SKM-1 treated with dmso at 0.1 percent for 144 hours (cell line): ENCODE results near the gene GFI1B.
"Not testable (repeated sequence)": the region's sequence is repeated elsewhere in the genome, so short reads cannot be mapped to it uniquely, and the experiment has no call there.

Experiments
- DNase-seq: peaks from one replicate; lab custom pipeline; 2025; ENCODE audit not compliant: unreplicated experiment; lab: John Stamatoyannopoulos, UW

GFI1B gene

DNA sequence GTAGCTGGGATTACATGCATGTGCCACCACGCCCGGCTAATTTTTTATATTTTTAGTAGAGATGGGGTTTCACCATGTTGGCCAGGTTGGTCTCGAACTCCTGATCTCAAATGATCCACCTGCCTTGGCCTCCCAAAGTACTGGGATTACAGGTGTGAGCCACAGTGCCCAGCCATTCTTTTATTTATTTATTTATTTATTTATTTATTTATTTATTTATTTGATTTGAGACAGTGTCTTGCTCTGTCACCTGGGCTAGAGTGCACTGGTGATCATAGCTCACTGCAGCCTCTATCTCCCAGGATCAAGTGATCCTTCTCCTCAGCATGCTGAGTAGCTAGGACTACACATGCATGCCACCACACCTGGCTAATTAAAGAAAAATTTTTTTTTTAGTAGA is 10.6 kb upstream of the GFI1B start:
- DNase-seq = not testable (repeated sequence)

DNA sequence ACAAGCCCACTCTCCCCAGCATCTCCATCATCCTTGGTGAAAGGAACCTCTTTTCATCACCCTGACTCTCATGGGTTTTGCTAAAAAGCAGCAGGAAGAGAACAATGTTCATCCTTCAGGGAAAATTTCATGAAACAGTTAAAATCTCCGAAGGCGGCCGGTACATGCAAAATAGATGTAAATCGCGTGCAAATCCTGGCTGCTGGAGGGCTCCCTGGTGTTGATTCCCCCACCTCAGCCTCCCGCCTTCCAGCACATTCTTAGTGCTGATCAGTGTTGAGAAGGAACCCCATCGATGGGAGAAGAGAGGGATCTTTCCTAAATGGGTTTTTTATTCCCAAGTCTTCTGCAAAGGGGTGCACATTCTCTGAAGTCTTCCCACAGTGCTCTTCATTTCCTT is 8.7 kb upstream of the GFI1B start:
- no peak for DNase-seq

DNA sequence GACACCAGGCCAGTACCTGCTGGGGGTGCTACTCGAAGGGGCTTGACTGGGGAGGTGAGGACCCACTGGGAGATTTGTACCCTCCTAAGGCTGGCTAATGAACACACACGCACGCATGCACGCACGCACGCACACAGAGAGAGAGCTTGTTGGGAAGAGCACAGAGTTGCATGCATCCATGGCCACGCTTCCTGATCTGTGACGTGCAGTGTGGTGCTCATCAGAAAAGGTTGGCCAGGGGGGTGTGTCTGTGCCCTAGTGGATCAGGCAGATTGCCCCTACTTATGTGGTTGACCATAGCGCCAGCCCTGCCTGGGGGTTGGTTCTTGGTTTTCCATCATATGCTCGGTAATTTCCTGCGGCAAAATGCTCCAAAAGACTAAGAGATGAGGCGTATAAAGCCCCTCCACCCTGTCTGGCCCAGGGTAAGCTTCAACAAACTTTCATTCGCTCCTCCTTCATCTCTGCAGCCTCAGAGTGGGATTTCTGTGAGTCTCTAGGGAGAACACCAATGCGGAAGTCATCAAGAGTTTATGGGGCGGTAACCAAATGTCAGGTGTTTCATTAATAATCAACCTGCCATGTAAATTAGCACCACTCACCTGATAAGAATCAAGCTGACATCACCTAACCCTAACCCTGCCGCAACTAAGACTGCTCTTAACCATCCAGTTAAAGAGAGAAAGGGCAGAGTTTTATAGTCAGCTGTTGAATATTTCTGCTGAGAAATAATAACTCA is 8.0 kb upstream of the GFI1B start:
- DNase-seq = no peak

DNA sequence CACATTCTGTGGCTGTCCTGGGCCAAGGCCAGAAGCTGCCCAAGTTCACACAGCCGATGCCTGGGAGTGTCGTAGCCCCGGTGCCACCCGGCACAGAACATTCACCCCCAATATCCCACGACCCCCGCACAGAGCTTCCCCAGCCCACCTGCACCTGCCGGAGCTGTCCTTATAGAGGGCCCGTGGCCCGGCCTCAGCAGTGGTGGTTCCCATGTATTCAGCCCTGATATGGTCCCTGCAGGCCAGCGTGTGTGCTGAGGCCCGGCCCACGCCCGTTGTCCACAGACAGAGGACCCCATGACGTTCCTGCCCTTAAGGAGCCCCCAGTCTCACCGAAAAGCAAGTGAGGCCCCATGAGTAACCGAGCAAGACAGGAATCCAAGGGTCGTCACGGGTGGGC is 5.3 kb upstream of the GFI1B start:
- no peak for DNase-seq

DNA sequence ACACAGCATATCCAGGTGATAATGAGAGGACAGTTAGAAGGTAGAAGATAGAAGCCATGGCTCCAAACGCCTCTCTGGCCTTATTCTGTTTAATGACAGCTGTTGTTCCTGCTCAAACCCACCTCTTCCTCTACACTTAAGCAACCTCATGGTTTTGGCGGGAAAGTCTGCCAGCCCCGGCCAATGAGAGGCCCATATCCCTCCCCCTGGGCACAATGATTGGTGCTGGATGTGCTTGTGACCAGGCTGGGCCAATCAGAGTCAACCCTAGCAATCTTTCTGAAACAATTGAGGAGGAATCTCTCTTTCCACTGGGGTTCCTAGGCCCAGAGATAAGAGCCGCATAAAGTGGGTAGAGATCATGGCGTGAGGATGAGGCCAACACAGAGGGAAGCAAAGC is 4.8 kb upstream of the GFI1B start:
- DNase-seq = no peak

DNA sequence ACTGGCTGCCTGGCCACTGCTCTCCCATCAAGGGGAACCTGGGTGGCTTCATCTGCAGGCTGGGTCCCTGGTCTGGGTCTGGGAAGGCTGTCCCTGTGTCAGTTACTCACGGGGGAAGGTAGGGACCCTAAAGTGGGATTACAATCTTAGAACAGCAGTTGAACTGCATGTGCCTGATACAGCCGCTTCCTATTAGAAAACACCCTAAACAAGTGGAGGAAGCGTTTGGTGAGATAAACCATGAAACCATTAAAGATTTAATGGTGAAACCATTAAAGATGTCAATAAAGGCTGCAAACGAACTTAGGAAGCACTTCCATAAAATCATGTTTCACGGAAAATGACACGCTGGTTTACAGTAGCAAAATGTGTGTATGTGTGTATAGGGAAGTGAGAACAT is 2.5 kb upstream of the GFI1B start:
- DNase-seq = no peak

DNA sequence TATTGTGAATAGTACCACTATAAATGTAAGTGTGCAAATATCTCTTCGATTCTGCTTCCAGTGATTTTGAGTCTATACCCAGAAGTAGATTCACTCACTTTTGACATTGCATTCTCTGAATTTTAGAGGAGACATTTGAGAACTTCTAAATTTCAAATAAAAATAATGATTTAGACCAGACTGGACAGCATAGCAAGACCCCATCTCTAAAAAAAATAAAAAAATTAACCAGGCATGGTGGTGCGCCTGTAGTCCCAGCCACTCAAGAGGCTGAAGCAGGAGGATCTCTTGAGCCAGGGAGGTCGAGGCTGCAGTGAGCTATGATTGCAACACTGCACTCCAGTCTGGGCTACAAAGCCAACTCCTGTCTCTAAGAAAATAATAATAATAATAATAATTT is 1.9 kb upstream of the GFI1B start:
- DNase-seq = no peak

DNA sequence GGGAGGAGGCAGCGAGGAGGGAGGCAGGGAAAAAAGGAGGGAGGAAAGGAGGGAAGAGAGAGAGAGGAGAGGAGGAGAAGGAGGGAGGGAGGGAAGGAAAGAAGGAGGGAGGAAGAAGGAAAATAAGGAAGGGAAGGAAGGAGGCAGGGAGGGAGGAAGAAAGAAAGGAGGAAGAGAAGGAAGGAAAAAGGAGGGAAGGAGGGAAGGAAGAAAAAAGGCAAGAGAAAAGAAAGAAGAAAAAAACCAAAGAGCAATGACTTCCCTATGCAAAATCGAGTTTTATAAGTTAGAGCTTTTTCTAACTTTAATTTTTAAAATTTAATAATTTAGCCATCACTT is 413 bp upstream of the GFI1B start:
- no peak for DNase-seq

DNA sequence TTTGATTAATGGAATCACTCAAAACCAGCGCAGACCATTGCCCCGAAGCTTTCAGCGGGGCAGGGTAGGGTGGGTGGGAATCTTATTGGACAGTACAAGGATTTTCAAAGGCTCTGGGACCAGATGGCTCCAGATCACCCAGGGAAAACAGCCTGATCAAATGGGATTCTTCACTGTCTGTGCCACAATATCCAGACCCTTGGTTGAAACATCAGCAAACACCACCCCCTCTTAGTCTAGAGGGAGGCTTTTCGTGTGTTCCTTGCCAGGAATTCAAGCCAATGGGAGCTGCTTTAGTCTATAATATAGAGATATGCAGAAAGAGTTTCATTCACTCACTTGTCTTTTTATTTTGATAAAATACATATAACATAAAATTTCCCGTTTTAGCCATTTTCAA is 1.7 kb downstream of the GFI1B start:
- no peak for DNase-seq

DNA sequence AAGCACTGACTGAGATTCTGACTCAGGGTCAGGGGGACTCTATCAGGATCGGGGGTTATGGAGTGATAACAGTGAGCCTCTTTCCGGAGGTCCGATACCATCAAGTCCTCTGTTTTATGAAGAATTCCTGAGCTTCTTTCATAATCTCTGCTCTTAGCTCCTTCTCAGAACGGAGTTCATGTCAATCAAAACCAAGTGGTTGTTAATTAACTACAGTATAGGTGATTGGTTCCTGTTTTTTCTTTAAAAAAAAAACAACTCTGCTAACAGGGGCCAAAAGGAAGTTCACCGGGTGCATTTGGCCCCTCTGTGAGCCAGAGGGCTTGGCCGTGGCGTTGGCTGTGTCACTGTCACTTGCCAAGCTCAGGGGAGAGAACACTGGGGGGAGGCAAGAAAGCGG is 4.0 kb downstream of the GFI1B start:
- DNase-seq = peak; percentile 38

DNA sequence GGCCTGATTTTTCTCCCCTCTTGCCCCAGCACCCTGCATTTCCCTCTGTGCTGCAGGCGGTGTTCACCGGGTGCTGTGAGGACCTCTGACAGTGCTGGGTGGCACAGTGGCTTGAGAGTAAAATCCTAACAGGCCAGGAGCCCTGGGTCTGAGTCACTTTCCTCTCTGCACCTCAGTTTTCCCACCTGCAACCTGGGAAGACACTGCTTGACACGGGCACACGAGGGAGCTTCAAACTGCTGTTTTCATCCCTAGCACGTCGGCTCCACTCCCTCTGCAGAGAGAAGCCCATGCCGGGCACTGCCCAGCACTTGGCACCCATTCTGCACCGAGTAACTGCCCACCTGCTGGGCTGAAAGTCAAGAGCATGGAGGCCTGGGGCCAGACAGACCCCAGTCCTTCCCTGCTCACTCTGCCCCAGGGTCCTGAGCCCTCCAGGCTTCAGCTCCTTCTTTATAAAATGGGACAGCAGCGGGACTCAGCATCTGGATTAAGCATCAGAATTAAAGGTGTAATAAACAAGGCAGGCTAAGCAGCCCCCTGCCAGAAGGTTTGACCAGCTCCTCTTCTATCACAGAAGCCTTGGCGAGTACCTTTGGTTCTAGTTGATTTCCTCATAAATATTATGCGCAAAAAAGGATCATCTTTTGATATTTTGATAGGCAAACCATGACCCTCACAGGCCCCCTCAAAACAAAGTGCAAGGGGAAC is 5.2 kb downstream of the GFI1B start:
- DNase-seq = no peak

DNA sequence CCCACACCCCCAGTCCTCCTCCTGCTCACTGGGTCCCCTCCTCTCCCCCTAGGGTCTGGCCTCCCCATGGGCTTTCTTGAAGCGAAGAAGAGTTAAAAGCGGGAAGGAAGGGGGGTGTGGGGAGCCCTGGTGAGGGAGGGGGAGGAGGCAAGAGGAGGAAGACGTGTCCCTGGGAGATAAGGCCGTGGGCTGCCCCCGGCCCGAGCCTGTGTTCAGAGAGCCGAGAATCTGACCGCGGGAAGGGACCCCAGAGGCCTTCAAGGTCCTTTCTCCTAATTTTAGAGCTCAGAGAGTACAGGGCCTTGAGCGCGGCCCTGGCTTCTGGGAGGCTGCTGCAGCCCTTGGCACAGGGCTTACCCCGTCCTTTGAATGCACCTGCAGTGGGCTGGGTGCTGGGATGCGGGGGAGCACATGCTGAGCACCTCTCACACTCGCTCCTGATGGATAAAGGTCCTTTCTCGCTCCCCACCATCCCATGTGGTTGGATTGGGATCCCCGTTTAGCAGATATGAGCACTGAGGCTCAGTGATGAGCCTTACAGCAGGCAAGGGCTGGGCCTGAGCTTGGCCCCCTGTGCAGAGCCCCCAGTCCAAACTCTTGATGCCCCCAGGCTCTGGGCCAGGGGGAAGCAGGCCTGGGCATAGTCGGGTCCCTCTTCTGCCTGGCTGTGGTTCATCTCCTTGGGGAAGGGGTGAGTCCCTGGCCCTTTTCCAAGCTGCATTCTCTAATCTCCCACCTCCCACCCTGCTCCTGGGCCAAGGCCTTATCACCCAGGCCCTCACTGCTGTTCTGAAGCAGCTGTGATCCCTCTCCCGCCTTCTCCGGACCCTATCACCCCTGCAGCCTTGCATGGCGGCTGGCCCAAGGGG is 5.9 kb downstream of the GFI1B start:
- DNase-seq = no peak

DNA sequence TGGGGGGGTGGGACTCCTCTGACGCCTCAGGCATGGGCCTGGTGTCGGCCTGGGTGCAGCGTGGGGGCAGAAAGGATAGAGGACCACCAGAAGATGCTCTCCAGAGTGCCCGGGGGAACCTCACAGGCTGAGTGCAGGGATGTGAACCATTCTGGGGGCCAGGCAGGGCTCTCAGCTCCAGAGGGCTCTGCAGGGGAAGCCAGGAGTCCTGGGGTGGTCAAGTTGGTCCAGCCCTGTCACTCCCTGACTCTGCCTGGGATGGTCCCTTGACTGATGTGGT is 6.5 kb downstream of the GFI1B start:
- no peak for DNase-seq

DNA sequence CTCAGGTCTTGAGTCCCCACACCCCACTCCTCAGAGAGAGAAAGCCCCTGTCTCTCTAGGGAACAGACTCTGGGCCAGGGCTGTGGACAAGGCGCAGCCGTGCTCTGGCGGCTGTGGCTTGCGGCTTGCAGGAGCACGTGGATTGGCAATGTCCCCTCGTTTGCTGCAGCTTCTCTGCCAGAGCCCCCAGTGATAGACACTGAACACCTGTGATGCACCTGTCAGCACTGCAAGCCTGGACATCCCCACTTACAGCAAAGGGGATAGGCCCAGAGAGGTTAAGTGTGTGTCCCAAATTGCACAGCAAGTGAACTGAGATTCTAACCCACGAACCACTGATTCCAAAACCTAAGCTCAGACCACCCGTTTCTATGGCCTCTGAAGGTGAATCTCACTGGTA is 7.0 kb downstream of the GFI1B start:
- no peak for DNase-seq

DNA sequence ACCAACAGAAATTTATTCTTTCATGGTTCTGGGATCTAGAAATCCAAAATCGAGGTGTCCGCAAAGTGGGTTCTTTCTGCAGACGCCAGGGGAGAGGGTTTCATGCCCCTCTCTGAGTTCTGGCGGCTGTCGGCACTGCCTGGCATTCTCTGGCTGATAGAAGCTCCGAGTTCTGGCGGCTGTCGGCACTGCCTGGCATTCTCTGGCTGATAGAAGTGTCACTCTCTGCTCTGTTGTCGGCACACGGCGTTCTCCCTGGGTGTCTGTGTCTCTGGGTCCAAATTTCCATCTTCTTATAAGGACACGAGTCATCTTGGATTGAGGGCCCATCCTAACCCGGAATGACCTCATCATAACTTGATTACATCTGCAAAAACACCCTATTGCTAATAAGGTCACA is 7.6 kb downstream of the GFI1B start:
- no peak for DNase-seq

DNA sequence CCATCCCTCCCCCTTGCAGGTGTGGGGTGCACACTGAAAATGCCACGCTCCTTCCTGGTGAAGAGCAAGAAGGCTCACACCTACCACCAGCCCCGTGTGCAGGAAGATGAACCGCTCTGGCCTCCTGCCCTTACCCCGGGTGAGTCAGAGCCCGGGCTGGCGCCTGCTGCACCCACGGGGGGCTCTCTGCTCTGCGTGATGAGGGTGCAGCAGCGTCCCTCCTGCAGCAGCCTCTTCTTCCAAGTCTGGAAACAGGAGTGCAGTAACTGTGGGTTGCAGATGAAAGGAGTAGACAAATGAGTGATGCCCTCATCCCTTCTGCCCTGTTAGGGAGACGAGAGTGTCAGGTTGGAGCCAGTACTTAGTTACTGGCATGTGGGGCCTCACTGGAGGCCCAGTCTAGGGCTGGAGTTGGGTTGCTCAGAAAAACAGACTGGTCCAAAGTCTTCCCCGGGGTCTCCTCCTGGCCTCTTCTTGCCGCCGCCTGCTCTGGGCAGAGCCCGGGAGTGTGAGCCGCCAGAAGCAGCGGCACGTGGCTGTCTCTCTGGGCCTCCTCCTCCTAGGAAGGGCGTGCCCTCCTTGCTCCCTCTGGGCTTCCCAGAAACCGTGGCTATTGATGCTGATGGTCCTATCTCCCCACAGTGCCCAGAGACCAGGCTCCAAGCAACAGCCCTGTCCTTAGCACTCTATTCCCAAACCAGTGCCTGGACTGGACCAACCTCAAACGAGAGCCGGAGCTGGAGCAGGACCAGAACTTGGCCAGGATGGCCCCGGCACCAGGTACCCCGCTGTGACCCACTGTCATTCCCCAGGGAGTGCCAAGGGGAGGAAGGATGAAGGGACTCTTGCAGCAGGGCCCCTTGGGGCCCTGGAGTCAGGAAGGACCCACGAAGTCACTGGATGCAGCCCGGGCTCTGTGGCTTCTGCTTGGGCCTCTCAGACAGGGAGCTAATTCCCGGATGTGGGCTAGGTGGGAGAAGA is 8.4 kb downstream of the GFI1B start:
- no peak for DNase-seq

DNA sequence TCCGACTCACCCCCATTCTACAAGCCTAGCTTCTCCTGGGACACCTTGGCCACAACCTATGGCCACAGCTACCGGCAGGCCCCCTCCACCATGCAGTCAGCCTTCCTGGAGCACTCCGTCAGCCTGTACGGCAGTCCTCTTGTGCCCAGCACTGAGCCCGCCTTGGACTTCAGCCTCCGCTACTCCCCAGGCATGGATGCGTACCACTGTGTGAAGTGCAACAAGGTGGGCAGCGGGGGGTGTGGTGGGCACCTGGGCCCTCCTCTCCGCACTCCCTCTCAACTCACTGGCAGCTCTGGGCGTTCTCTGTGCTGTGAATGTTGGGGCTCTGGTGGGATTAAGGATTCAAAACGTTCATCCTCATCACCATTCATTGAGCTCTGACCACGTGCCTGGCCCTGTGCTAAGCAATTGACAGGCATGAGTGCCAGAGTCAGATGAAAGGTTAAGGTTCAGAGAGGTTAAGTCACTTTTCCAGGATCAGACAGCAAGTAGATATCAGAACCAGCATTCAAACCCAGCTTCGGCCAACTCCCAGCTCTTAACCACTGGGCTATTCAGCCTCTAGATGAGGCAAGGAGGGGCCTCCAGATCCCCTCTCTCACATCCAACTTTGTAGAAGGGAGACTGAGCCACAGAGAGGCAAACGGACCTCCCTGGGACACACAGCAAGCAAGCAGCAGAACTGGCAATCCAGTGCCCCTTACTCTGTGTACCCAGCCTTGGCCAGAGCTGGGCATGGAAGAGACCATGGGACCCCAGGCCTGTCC is 9.9 kb downstream of the GFI1B start:
- DNase-seq = no peak

DNA sequence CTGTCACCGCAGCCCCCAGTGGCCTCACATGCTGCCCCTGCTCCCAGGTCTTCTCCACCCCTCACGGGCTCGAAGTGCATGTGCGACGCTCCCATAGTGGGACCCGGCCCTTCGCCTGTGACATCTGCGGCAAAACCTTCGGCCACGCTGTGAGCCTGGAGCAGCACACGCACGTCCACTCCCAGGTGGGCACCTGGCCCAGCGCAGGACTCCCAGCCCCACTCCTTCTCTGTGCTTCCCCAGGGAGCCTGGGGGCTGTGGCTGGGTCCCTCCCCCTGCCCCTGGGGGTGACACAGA is 10.5 kb downstream of the GFI1B start:
- no peak for DNase-seq

DNA sequence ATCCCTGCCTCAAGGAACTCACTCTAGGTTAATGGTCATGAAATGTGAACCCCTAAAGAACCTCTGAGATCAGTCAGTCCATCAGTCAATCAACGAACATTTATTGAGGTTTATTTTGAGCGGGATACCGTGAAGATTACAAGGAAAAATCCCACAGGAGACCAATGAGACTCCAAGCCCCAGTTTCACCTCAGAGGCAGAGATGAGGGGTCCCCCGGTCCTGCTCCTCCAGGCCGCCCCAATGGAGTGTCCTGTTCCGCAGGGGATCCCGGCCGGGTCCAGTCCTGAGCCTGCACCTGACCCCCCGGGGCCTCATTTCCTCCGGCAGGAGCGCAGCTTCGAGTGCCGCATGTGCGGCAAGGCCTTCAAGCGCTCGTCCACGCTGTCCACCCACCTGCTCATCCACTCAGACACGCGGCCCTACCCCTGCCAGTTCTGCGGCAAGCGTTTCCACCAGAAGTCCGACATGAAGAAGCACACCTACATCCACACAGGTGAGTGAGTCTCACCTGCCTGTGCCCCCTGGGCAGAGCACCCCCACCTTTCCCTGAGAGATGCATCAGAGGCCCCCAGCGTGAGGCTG is 11.0 kb downstream of the GFI1B start:
- DNase-seq = no peak

DNA sequence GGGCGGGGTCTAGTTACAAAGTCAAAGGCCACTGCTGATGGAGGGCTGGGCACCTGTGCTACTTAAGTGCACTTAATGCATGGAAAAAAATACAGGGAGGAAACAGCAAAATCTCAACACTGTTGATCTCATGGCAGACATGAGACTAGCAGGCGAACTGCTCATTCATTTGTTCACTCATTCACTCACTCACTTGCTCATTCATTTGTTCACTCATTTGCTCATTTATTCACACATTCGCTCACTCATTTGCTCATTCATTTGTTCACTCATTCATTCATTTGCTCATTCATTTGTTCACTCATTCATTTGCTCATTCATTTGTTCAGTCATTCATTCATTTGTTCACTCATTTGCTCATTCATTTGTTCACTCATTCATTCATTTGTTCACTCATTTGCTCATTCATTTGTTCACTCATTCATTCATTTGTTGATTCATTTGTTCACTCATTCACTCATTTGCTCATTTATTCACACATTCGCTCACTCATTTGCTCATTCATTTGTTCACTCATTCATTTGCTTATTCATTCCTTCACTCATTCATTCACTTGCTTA is 11.6 kb downstream of the GFI1B start:
- DNase-seq = not testable (repeated sequence)
